AG04449 (cell line): ENCODE data around the gene AIP.

Source experiments
- CTCF ChIA-PET: fragments of 350-600 bp; formaldehyde crosslinking; extraction: SDS; loops from one replicate; lab custom pipeline; 2021; ENCODE audit warnings: antibody characterized with exemption; lab: Yijun Ruan, JAX
- POLR2A ChIA-PET: fragments of 400-600, 350-600 bp; formaldehyde crosslinking; extraction: SDS; loops from one replicate; lab custom pipeline; 2020; ENCODE audit warnings: antibody characterized with exemption, inconsistent platforms; lab: Yijun Ruan, JAX
- DNase-seq: peaks from one replicate; pipeline ENCODE4 v3.0.0-alpha.2; 2010; ENCODE audit warnings: low read depth, low spot score
- H3K4me3 ChIP-seq: 2 replicates; pipeline ENCODE4 v1.5.1; 2011; ENCODE audit warnings: low read depth, mild to moderate bottlenecking, control low read depth, low read length
- TF ChIP-seq, protein P1 (sequence below): IDR thresholded peaks from one replicate; pipeline ENCODE4 v1.5.1; 2011; ENCODE audit warnings: mild to moderate bottlenecking, moderate library complexity, low read length, control low read depth, inconsistent platforms; ENCODE audit not compliant: insufficient read depth; ENCODE audit errors: missing control alignments

Gene AIP

DNA sequence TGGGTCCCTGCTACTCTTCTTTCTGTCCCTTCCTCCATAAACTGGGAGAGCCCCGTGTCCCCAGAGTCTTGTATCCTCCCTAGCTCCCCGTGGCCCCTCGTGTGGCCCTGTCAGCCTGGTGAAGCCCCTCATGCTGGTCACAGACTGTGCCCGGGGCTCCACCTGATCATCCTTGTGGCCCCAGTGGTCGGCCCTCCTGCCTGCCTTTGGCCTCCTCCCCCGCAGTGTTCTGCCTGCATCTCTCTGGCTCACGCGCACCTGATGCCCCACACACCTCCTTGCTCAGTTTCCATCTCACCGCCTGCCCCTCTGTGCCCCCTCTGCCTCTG lies 41.6 kb downstream of the AIP start:
- CTCF ChIA-PET = no interaction called here
- no peak for DNase-seq
- no peak overlapping the region for H3K4me3 ChIP-seq
- TF ChIP-seq, protein P1, sequence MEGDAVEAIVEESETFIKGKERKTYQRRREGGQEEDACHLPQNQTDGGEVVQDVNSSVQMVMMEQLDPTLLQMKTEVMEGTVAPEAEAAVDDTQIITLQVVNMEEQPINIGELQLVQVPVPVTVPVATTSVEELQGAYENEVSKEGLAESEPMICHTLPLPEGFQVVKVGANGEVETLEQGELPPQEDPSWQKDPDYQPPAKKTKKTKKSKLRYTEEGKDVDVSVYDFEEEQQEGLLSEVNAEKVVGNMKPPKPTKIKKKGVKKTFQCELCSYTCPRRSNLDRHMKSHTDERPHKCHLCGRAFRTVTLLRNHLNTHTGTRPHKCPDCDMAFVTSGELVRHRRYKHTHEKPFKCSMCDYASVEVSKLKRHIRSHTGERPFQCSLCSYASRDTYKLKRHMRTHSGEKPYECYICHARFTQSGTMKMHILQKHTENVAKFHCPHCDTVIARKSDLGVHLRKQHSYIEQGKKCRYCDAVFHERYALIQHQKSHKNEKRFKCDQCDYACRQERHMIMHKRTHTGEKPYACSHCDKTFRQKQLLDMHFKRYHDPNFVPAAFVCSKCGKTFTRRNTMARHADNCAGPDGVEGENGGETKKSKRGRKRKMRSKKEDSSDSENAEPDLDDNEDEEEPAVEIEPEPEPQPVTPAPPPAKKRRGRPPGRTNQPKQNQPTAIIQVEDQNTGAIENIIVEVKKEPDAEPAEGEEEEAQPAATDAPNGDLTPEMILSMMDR = no peak
- POLR2A ChIA-PET = no interaction called here

DNA sequence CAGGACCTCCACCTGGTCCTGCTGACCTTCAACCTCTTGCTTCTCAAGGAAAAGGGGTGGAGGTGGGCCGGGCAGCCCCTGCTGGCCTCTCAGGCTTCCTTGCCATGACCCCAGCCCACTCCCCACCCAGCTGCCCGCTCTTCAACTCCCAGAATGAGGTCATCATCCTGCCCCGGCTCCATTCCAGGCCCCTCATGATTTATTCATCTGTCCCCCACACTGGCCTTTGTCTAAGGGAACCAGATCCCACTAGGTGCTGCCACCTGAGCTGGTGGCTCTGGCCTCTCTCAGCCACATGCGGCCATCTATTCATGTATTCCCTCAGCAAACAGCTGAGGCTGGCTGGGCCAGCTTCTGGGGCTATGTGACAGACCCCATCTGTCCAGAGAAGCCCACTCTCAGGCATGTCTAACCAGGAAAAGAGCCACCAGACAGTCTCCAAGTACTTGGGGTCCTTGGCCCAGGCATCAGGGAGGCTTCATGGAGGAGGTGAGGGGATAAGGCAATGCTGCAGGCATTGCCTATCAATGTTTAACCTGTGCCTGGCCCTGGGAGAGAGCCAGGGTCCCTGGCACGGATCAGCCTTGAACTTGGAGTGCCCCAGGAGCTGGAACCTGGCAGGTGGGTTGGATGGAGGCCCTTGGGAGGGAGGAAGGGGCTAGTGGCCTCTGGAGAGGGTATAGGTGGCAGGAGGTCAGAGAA lies 42.6 kb downstream of the AIP start:
- ChIA-PET POLR2A (no interaction called here), CTCF (no interaction called here)
- H3K4me3 ChIP-seq = no peak overlapping the region
- DNase-seq = no peak
- TF ChIP-seq, protein P1 = no peak

DNA sequence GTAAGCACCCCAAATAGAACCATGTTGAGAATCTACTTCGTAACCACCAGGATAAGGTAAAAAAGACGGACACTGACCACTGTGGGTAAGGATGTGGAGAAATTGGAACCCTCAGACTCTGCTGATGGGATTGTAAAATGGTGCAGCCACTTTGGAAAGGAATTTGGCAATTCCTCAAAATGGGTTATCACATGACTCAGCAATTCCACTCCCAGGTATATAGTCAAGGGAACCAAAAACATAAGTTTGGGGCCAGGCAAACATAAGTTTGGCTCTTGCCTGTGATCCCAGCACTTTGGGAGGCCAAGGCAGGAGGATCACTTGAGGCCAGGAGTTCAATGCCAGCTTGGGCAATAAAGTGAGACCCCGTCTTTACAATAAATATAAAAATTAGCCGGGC lies 45.5 kb downstream of the AIP start:
- ChIA-PET POLR2A (no interaction called here), CTCF (no interaction called here)
- DNase-seq = no peak
- no peak overlapping the region for H3K4me3 ChIP-seq
- TF ChIP-seq, protein P1 = no peak

DNA sequence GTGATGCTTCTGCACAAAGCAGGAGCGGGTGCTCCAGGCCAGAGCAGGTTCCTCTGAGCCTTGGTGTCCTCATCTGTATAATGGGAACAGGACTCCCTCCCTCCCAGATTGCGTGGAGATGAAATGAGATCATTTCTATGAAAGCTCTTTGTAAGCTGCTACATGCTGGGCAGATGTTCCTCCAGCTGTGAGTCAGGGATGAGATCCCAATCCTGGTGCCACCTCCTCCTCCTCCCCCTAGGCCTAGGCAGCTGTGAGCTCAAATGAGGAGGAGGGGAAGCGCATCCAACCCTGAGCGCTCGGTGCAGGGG lies 47.4 kb downstream of the AIP start:
- no peak for DNase-seq
- CTCF ChIA-PET = no interaction called here
- H3K4me3 ChIP-seq = no peak overlapping the region
- TF ChIP-seq, protein P1 = no peak
- POLR2A ChIA-PET = interaction anchor here (0.5 kb wide), 1 partner anchor 14 kb away, joined by 3 read pairs; no protein-coding TSS in a partner anchor

DNA sequence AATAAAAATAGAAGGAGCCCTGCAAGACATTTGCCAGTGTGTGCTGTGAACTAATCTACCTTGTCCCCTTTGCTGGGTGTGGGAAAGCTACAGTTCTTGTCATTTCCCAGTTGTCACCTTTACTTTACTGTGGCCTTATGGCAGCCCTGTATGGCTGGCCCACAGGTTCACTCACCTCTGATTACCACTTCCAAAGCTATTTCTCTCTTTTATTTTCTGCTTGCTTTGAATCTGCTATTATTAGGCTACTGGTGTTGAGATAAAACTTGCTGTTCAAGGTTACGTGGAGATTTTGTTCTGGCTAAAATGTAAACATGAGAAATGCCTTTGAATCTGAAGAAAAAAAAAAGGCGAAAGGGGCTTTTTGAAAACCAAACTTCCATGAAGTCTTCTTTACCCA lies 50.1 kb downstream of the AIP start:
- ChIA-PET POLR2A (no interaction called here), CTCF (no interaction called here)
- DNase-seq = no peak
- TF ChIP-seq, protein P1 = no peak
- no peak overlapping the region for H3K4me3 ChIP-seq

- POLR2A ChIA-PET = no interaction called here
- TF ChIP-seq, protein P1 = no peak
- DNase-seq = no peak
- no peak overlapping the region for H3K4me3 ChIP-seq
- CTCF ChIA-PET = no interaction called here
These were observed 51.3 kb downstream of the AIP start for GRCh38 chr11:67534070-67534679.
